ENCODE results near the gene UPK3A.

UPK3A gene

GRCh38 chr22:45328822-45329529, 44.2 kb downstream of the UPK3A start:
- H3K27me3 ChIP-seq (ENCODE audit: control insufficient read depth in 2 of 2, insufficient read depth in 2 of 2, low read length in 2 of 2): no peaks in the 10 kb centered on the region
- H3K9me3 ChIP-seq (ENCODE audit: control insufficient read depth in 2 of 2, low read length in 2 of 2): no peaks in the 10 kb centered on the region
- peaks cover 50 to 51% of the 10 kb centered on the region in 2 donors for H3K36me3 ChIP-seq (ENCODE audit: control insufficient read depth in 2 of 2, insufficient read depth in 2 of 2, low read length in 2 of 2)
- no peak overlapping the region for H3K4me3 ChIP-seq (ENCODE audit: low read length in 2 of 2)
- no peaks in the 10 kb centered on the region for H3K4me1 ChIP-seq (ENCODE audit: control insufficient read depth in 2 of 2, insufficient read depth in 2 of 2, low read length in 2 of 2)
- no peak overlapping the region for H3K9ac ChIP-seq (ENCODE audit: low read depth in 1 of 2, low read length in 2 of 2)
- H3K27ac ChIP-seq (ENCODE audit: low read depth in 2 of 2, low read length in 2 of 2): no peak overlapping the region

- Histone ChIP-seq H3K9ac (ENCODE audit: low read depth in 1 of 2, low read length in 2 of 2) (no peak overlapping the region), H3K27me3 (ENCODE audit: control insufficient read depth in 2 of 2, insufficient read depth in 2 of 2, low read length in 2 of 2) (no peaks in the 10 kb centered on the region), H3K27ac (ENCODE audit: low read depth in 2 of 2, low read length in 2 of 2) (no peak overlapping the region), H3K9me3 (ENCODE audit: control insufficient read depth in 2 of 2, low read length in 2 of 2) (no peaks in the 10 kb centered on the region), H3K4me3 (ENCODE audit: low read length in 2 of 2) (no peak overlapping the region), H3K36me3 (ENCODE audit: control insufficient read depth in 2 of 2, insufficient read depth in 2 of 2, low read length in 2 of 2) (peaks cover 48 to 50% of the 10 kb centered on the region in 2 donors), H3K4me1 (ENCODE audit: control insufficient read depth in 2 of 2, insufficient read depth in 2 of 2, low read length in 2 of 2) (no peaks in the 10 kb centered on the region)
Measured at GRCh38 chr22:45329530-45329936, 44.8 kb downstream of the UPK3A start.

GRCh38 chr22:45330548-45330947, 45.8 kb downstream of the UPK3A start:
- no peaks in the 10 kb centered on the region for H3K9me3 ChIP-seq (ENCODE audit: control insufficient read depth in 2 of 2, low read length in 2 of 2)
- H3K4me3 ChIP-seq (ENCODE audit: low read length in 2 of 2): no peak overlapping the region
- H3K9ac ChIP-seq (ENCODE audit: low read depth in 1 of 2, low read length in 2 of 2): no peak overlapping the region
- no peak overlapping the region for H3K27ac ChIP-seq (ENCODE audit: low read depth in 2 of 2, low read length in 2 of 2)
- no peaks in the 10 kb centered on the region for H3K27me3 ChIP-seq (ENCODE audit: control insufficient read depth in 2 of 2, insufficient read depth in 2 of 2, low read length in 2 of 2)
- peaks cover 52 to 54% of the 10 kb centered on the region in 2 donors for H3K36me3 ChIP-seq (ENCODE audit: control insufficient read depth in 2 of 2, insufficient read depth in 2 of 2, low read length in 2 of 2)
- H3K4me1 ChIP-seq (ENCODE audit: control insufficient read depth in 2 of 2, insufficient read depth in 2 of 2, low read length in 2 of 2): no peaks in the 10 kb centered on the region

GRCh38 chr22:45331486-45331885, 46.7 kb downstream of the UPK3A start:
- H3K4me1 ChIP-seq (ENCODE audit: control insufficient read depth in 2 of 2, insufficient read depth in 2 of 2, low read length in 2 of 2): peaks cover 0 to 2% of the 10 kb centered on the region in 2 donors
- peaks cover 58 to 61% of the 10 kb centered on the region in 2 donors for H3K36me3 ChIP-seq (ENCODE audit: control insufficient read depth in 2 of 2, insufficient read depth in 2 of 2, low read length in 2 of 2)
- no peaks in the 10 kb centered on the region for H3K9me3 ChIP-seq (ENCODE audit: control insufficient read depth in 2 of 2, low read length in 2 of 2)
- no peak overlapping the region for H3K27ac ChIP-seq (ENCODE audit: low read depth in 2 of 2, low read length in 2 of 2)
- no peak overlapping the region for H3K9ac ChIP-seq (ENCODE audit: low read depth in 1 of 2, low read length in 2 of 2)
- H3K27me3 ChIP-seq (ENCODE audit: control insufficient read depth in 2 of 2, insufficient read depth in 2 of 2, low read length in 2 of 2): no peaks in the 10 kb centered on the region
- H3K4me3 ChIP-seq (ENCODE audit: low read length in 2 of 2): no peak overlapping the region

GRCh38 chr22:45332001-45332400, 47.3 kb downstream of the UPK3A start:
- H3K9me3 ChIP-seq (ENCODE audit: control insufficient read depth in 2 of 2, low read length in 2 of 2): no peaks in the 10 kb centered on the region
- H3K9ac ChIP-seq (ENCODE audit: low read depth in 1 of 2, low read length in 2 of 2): no peak overlapping the region
- H3K4me1 ChIP-seq (ENCODE audit: control insufficient read depth in 2 of 2, insufficient read depth in 2 of 2, low read length in 2 of 2): peaks cover 3 to 7% of the 10 kb centered on the region in 2 donors
- peaks cover 61% of the 10 kb centered on the region in 2 donors for H3K36me3 ChIP-seq (ENCODE audit: control insufficient read depth in 2 of 2, insufficient read depth in 2 of 2, low read length in 2 of 2)
- no peak overlapping the region for H3K27ac ChIP-seq (ENCODE audit: low read depth in 2 of 2, low read length in 2 of 2)
- no peak overlapping the region for H3K4me3 ChIP-seq (ENCODE audit: low read length in 2 of 2)
- no peaks in the 10 kb centered on the region for H3K27me3 ChIP-seq (ENCODE audit: control insufficient read depth in 2 of 2, insufficient read depth in 2 of 2, low read length in 2 of 2)

- H3K9me3 ChIP-seq (ENCODE audit: control insufficient read depth in 2 of 2, low read length in 2 of 2): no peaks in the 10 kb centered on the region
- no peak overlapping the region for H3K4me3 ChIP-seq (ENCODE audit: low read length in 2 of 2)
- H3K27me3 ChIP-seq (ENCODE audit: control insufficient read depth in 2 of 2, insufficient read depth in 2 of 2, low read length in 2 of 2): no peaks in the 10 kb centered on the region
- H3K4me1 ChIP-seq (ENCODE audit: control insufficient read depth in 2 of 2, insufficient read depth in 2 of 2, low read length in 2 of 2): peaks cover 6 to 7% of the 10 kb centered on the region in 2 donors
- no peak overlapping the region for H3K9ac ChIP-seq (ENCODE audit: low read depth in 1 of 2, low read length in 2 of 2)
- H3K36me3 ChIP-seq (ENCODE audit: control insufficient read depth in 2 of 2, insufficient read depth in 2 of 2, low read length in 2 of 2): peaks cover 50 to 61% of the 10 kb centered on the region in 2 donors
- H3K27ac ChIP-seq (ENCODE audit: low read depth in 2 of 2, low read length in 2 of 2): no peak overlapping the region
Measured at GRCh38 chr22:45334068-45334467, 49.3 kb downstream of the UPK3A start.

- H3K4me1 ChIP-seq (ENCODE audit: control insufficient read depth in 2 of 2, insufficient read depth in 2 of 2, low read length in 2 of 2): peaks cover 6 to 7% of the 10 kb centered on the region in 2 donors
- no peaks in the 10 kb centered on the region for H3K27me3 ChIP-seq (ENCODE audit: control insufficient read depth in 2 of 2, insufficient read depth in 2 of 2, low read length in 2 of 2)
- H3K9me3 ChIP-seq (ENCODE audit: control insufficient read depth in 2 of 2, low read length in 2 of 2): no peaks in the 10 kb centered on the region
- no peak overlapping the region for H3K27ac ChIP-seq (ENCODE audit: low read depth in 2 of 2, low read length in 2 of 2)
- peaks cover 50 to 58% of the 10 kb centered on the region in 2 donors for H3K36me3 ChIP-seq (ENCODE audit: control insufficient read depth in 2 of 2, insufficient read depth in 2 of 2, low read length in 2 of 2)
- H3K4me3 ChIP-seq (ENCODE audit: low read length in 2 of 2): no peak overlapping the region
- no peak overlapping the region for H3K9ac ChIP-seq (ENCODE audit: low read depth in 1 of 2, low read length in 2 of 2)
Measured at GRCh38 chr22:45334528-45334927, 49.8 kb downstream of the UPK3A start.

- Histone ChIP-seq H3K27ac (ENCODE audit: low read depth in 2 of 2, low read length in 2 of 2) (no peak overlapping the region), H3K9me3 (ENCODE audit: control insufficient read depth in 2 of 2, low read length in 2 of 2) (no peaks in the 10 kb centered on the region), H3K4me3 (ENCODE audit: low read length in 2 of 2) (no peak overlapping the region), H3K4me1 (ENCODE audit: control insufficient read depth in 2 of 2, insufficient read depth in 2 of 2, low read length in 2 of 2) (peaks cover 6 to 7% of the 10 kb centered on the region in 2 donors), H3K27me3 (ENCODE audit: control insufficient read depth in 2 of 2, insufficient read depth in 2 of 2, low read length in 2 of 2) (no peaks in the 10 kb centered on the region), H3K9ac (ENCODE audit: low read depth in 1 of 2, low read length in 2 of 2) (no peak overlapping the region), H3K36me3 (ENCODE audit: control insufficient read depth in 2 of 2, insufficient read depth in 2 of 2, low read length in 2 of 2) (peaks cover 55 to 58% of the 10 kb centered on the region in 2 donors)
Measured at GRCh38 chr22:45335021-45335818, 50.5 kb downstream of the UPK3A start.

GRCh38 chr22:45335854-45336522, 51.2 kb downstream of the UPK3A start:
- H3K4me1 ChIP-seq (ENCODE audit: control insufficient read depth in 2 of 2, insufficient read depth in 2 of 2, low read length in 2 of 2): peaks cover 6 to 7% of the 10 kb centered on the region in 2 donors
- peak overlapping the region in 1 of 2 donors; percentile 10 for H3K27ac ChIP-seq (ENCODE audit: low read depth in 2 of 2, low read length in 2 of 2)
- no peaks in the 10 kb centered on the region for H3K27me3 ChIP-seq (ENCODE audit: control insufficient read depth in 2 of 2, insufficient read depth in 2 of 2, low read length in 2 of 2)
- H3K9me3 ChIP-seq (ENCODE audit: control insufficient read depth in 2 of 2, low read length in 2 of 2): no peaks in the 10 kb centered on the region
- no peak overlapping the region for H3K4me3 ChIP-seq (ENCODE audit: low read length in 2 of 2)
- H3K9ac ChIP-seq (ENCODE audit: low read depth in 1 of 2, low read length in 2 of 2): no peak overlapping the region
- H3K36me3 ChIP-seq (ENCODE audit: control insufficient read depth in 2 of 2, insufficient read depth in 2 of 2, low read length in 2 of 2): peaks cover 53 to 56% of the 10 kb centered on the region in 2 donors

- Histone ChIP-seq H3K9ac (ENCODE audit: low read depth in 1 of 2, low read length in 2 of 2) (peak overlapping the region in 1 of 2 donors; percentile 7), H3K27me3 (ENCODE audit: control insufficient read depth in 2 of 2, insufficient read depth in 2 of 2, low read length in 2 of 2) (no peaks in the 10 kb centered on the region), H3K36me3 (ENCODE audit: control insufficient read depth in 2 of 2, insufficient read depth in 2 of 2, low read length in 2 of 2) (peaks cover 46 to 54% of the 10 kb centered on the region in 2 donors), H3K4me1 (ENCODE audit: control insufficient read depth in 2 of 2, insufficient read depth in 2 of 2, low read length in 2 of 2) (peaks cover 6 to 7% of the 10 kb centered on the region in 2 donors), H3K4me3 (ENCODE audit: low read length in 2 of 2) (no peak overlapping the region), H3K27ac (ENCODE audit: low read depth in 2 of 2, low read length in 2 of 2) (peak overlapping the region in 1 of 2 donors; percentile 37), H3K9me3 (ENCODE audit: control insufficient read depth in 2 of 2, low read length in 2 of 2) (no peaks in the 10 kb centered on the region)
Measured at GRCh38 chr22:45336971-45337431, 52.3 kb downstream of the UPK3A start.
